H9 (cell line): ENCODE measurements around the gene G6PC1. TPM values are rescaled to one million over a fixed set of nuclear protein-coding genes. Genes with fewer than 3 reads are reported as not detected.

Experiments used
- DNase-seq: peaks from one replicate; pipeline ENCODE4 v3.0.0-alpha.2; 2017
- H2AFZ ChIP-seq: one replicate; pipeline ENCODE4 v1.6.1; 2013; ENCODE audit warnings: mild to moderate bottlenecking, low read length, control low read depth, moderate library complexity
- H2AK5ac ChIP-seq: 2 replicates; pipeline ENCODE4 v1.6.1; 2013; ENCODE audit warnings: low read length, control low read depth, mixed read lengths; ENCODE audit not compliant: insufficient read length
- H2BK120ac ChIP-seq: one replicate; pipeline ENCODE4 v1.6.1; 2013; ENCODE audit warnings: low read depth, mild to moderate bottlenecking, low read length, control low read depth, inconsistent platforms; ENCODE audit not compliant: poor library complexity, severe bottlenecking
- H2BK12ac ChIP-seq: 2 replicates; pipeline ENCODE4 v1.6.1; 2013; ENCODE audit warnings: low read length, control low read depth, mixed read lengths, low read depth; ENCODE audit not compliant: insufficient read length
- H2BK15ac ChIP-seq: 2 replicates; pipeline ENCODE4 v1.6.1; 2013; ENCODE audit warnings: low read depth, low read length, control low read depth
- H2BK20ac ChIP-seq: one replicate; pipeline ENCODE4 v1.6.1; 2013; ENCODE audit warnings: low read depth, mild to moderate bottlenecking, low read length, control low read depth, inconsistent platforms; ENCODE audit not compliant: poor library complexity, severe bottlenecking
- H2BK5ac ChIP-seq: 2 replicates; pipeline ENCODE4 v1.6.1; 2013; ENCODE audit warnings: low read length, control low read depth, mixed read lengths; ENCODE audit not compliant: insufficient read length
- H3K14ac ChIP-seq: 2 replicates; pipeline ENCODE4 v1.6.1; 2013; ENCODE audit warnings: low read length, control low read depth; ENCODE audit not compliant: insufficient read depth
- H3K18ac ChIP-seq: 2 replicates; pipeline ENCODE4 v1.6.1; 2013; ENCODE audit warnings: low read depth, mild to moderate bottlenecking, mixed read lengths, low read length, control low read depth; ENCODE audit not compliant: insufficient read length
- H3K23ac ChIP-seq: 2 replicates; pipeline ENCODE4 v1.6.1; 2013; ENCODE audit warnings: low read length, control low read depth, mixed read lengths, low read depth; ENCODE audit not compliant: insufficient read length
- H3K23me2 ChIP-seq: 2 replicates; pipeline ENCODE4 v1.6.1; 2013; ENCODE audit warnings: low read depth, mild to moderate bottlenecking, mixed read lengths, low read length, control low read depth; ENCODE audit not compliant: insufficient read length, poor library complexity, severe bottlenecking
- H3K27ac ChIP-seq: 2 replicates; pipeline ENCODE4 v1.5.1; 2013; ENCODE audit warnings: low read length, control low read depth, mixed read lengths, low read depth; ENCODE audit not compliant: insufficient read length
- H3K27me3 ChIP-seq: 2 replicates; pipeline ENCODE4 v1.6.1; 2013; ENCODE audit warnings: low read length, control low read depth, inconsistent platforms; ENCODE audit not compliant: insufficient read depth
- H3K4ac ChIP-seq: 2 replicates; pipeline ENCODE4 v1.6.1; 2013; ENCODE audit warnings: low read depth, mild to moderate bottlenecking, control low read depth, inconsistent platforms, low read length, moderate library complexity
- H3K4me1 ChIP-seq: 2 replicates; pipeline ENCODE4 v1.6.1; 2013; ENCODE audit warnings: low read length, control low read depth, inconsistent platforms; ENCODE audit not compliant: insufficient read depth
- H3K4me2 ChIP-seq: 2 replicates; pipeline ENCODE4 v1.6.1; 2013; ENCODE audit warnings: low read length, control low read depth, mixed read lengths; ENCODE audit not compliant: insufficient read length, insufficient read depth
- H3K56ac ChIP-seq: 2 replicates; pipeline ENCODE4 v1.6.1; 2013; ENCODE audit warnings: low read depth, mild to moderate bottlenecking, mixed read lengths, low read length, control low read depth; ENCODE audit not compliant: insufficient read length
- H3K79me1 ChIP-seq: 2 replicates; pipeline ENCODE4 v1.6.1; 2013; ENCODE audit warnings: low read depth, mild to moderate bottlenecking, moderate library complexity, low read length, control low read depth, inconsistent platforms; ENCODE audit not compliant: insufficient read depth, poor library complexity, severe bottlenecking
- H3K79me2 ChIP-seq: 2 replicates; pipeline ENCODE4 v1.6.1; 2013; ENCODE audit warnings: low read length, control low read depth, inconsistent platforms; ENCODE audit not compliant: insufficient read depth
- H3K9ac ChIP-seq: 2 replicates; pipeline ENCODE4 v1.6.1; 2013; ENCODE audit warnings: low read length, control low read depth, mixed read lengths; ENCODE audit not compliant: insufficient read length; ENCODE audit errors: extremely low read depth
- H3K9me3 ChIP-seq: one replicate; pipeline ENCODE4 v1.6.1; 2013; ENCODE audit warnings: low read depth, low read length, inconsistent platforms; ENCODE audit not compliant: control insufficient read depth
- H3T11ph ChIP-seq: one replicate; pipeline ENCODE4 v1.6.1; 2013; ENCODE audit warnings: mild to moderate bottlenecking, low read length, control low read depth, inconsistent platforms
- H4K20me1 ChIP-seq: one replicate; pipeline ENCODE4 v1.6.1; 2013; ENCODE audit not compliant: control insufficient read depth, insufficient read length, insufficient read depth
- H4K5ac ChIP-seq: 2 replicates; pipeline ENCODE4 v1.6.1; 2013; ENCODE audit warnings: low read depth, mild to moderate bottlenecking, mixed read lengths, low read length, control low read depth; ENCODE audit not compliant: insufficient read length
- H4K8ac ChIP-seq: replicated peaks from 2 replicates; pipeline ENCODE4 v1.6.1; 2013; ENCODE audit warnings: low read length, control low read depth, mixed read lengths, low read depth; ENCODE audit not compliant: insufficient read length
- H4K91ac ChIP-seq: 2 replicates; pipeline ENCODE4 v1.6.1; 2013; ENCODE audit warnings: low read depth, mild to moderate bottlenecking, moderate library complexity, mixed read lengths, low read length, control low read depth; ENCODE audit not compliant: insufficient read length
- H3K27ac Mint-ChIP-seq, 3 experiments: 2 replicates in 2 of 3; 3 replicates in 1 of 3; pipeline ENCODE4 v1.8.0; 2020 to 2021; ENCODE audit warnings: mixed read lengths in 3 of 3, mild to moderate bottlenecking in 1 of 3, moderate library complexity in 1 of 3
- H3K27me3 Mint-ChIP-seq: 2 replicates; pipeline ENCODE4 v1.8.0; 2021; ENCODE audit warnings: low read depth, mild to moderate bottlenecking, moderate library complexity, mixed read lengths
- H3K36me3 Mint-ChIP-seq, 3 experiments: 2 replicates in 2 of 3; 3 replicates in 1 of 3; pipeline ENCODE4 v1.8.0; 2020 to 2021; ENCODE audit warnings: low read depth in 3 of 3, mixed read lengths in 3 of 3; ENCODE audit not compliant: insufficient read depth in 1 of 3
- H3K4me1 Mint-ChIP-seq, 2 experiments: 2 replicates each; pipeline ENCODE4 v1.8.0; 2020; ENCODE audit warnings: mixed read lengths in 2 of 2
- H3K4me3 Mint-ChIP-seq, 2 experiments: 2 replicates in 1 of 2; 3 replicates in 1 of 2; pipeline ENCODE4 v1.8.0; 2020 to 2021; ENCODE audit warnings: mild to moderate bottlenecking in 2 of 2, mixed read lengths in 2 of 2, moderate library complexity in 1 of 2
- H3K9me3 Mint-ChIP-seq, 2 experiments: 2 replicates in 1 of 2; 3 replicates in 1 of 2; pipeline ENCODE4 v1.8.0; 2020; ENCODE audit warnings: mild to moderate bottlenecking in 2 of 2, mixed read lengths in 2 of 2, moderate library complexity in 1 of 2
- WGBS: extraction: QIAGEN DNeasy Blood & Tissue Kit; methylation state at CpG from one replicate; pipeline ENCODE4 v1.1.7; 2013; ENCODE audit warnings: missing lambda C conversion rate, low lambda C conversion rate, mixed read lengths; ENCODE audit not compliant: insufficient read length; ENCODE audit errors: extremely low coverage; 5-methylcytosine and 5-hydroxymethylcytosine counted together
- total RNA-seq: library from RNA; stranded (reverse); gene quantifications from 2 replicates; pipeline ENCODE4 v1.2.1, GENCODE V29; 2021
- TF ChIP-seq, protein P1 (sequence below): fragments of 200-600 bp; sonication (generic); conservative IDR thresholded peaks from 3 replicates; pipeline ENCODE4 v1.8.0; 2021; ENCODE audit warnings: antibody characterized with exemption, mild to moderate bottlenecking

The G6PC1 gene
- total RNA-seq, 1 experiment from 2014 or later = not detected

DNA sequence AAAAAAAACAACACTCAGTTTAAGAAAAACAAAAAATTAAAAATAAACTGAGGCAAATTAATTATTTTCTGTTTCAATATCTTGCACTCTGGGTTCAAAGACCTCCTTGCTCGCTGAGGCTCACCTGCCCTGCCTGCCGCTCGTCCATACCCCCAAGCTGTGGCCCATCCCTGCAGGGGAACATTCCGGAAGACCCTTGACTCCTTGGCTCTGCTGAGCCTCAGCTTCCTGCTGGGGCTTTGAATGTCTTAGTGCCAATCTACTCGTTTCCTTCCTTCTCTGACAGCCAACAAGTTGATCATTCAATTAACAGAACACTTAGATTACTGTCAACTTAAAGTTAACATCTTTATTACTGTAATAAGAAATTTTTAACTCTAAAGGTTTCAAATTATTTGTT, 24.3 kb downstream of the G6PC1 start:
- Histone ChIP-seq H3K23ac (no peak overlapping the region), H3K79me1 (no peaks in the 10 kb centered on the region), H3K23me2 (no peaks in the 10 kb centered on the region), H3K4me1 (peaks cover 3% of the 10 kb centered on the region; the same call in 1 of the 2 replicates), H4K8ac (no peak overlapping the region), H3K27ac (no peak overlapping the region), H2BK12ac (no peak overlapping the region), H3K27me3 (no peaks in the 10 kb centered on the region), H3K56ac (no peak overlapping the region), H2AK5ac (no peak overlapping the region), H3K4me2 (no peak overlapping the region), H2BK5ac (no peak overlapping the region), H3K79me2 (no peaks in the 10 kb centered on the region), H4K20me1 (no peaks in the 10 kb centered on the region), H2BK20ac (no peak overlapping the region), H3K4ac (no peak overlapping the region), H3T11ph (no peak overlapping the region), H3K9me3 (no peaks in the 10 kb centered on the region), H4K91ac (no peak overlapping the region), H2AFZ (peak overlapping the region; percentile 35), H3K18ac (no peak overlapping the region), H3K9ac (peak overlapping the region; percentile 48), H4K5ac (no peak overlapping the region), H3K14ac (no peak overlapping the region), H2BK15ac (no peak overlapping the region), H2BK120ac (no peak overlapping the region)
- DNase-seq = peak; percentile 46
- Mint-ChIP-seq H3K9me3 (no peaks in the 10 kb centered on the region), H3K36me3 (peaks cover 0 to 4% (median 0%) of the 10 kb centered on the region in 3 experiments; a peak in 1 of 7 replicates), H3K27me3 (no peaks in the 10 kb centered on the region), H3K4me3 (no peak overlapping the region), H3K27ac (peak overlapping the region in 1 of 3 experiments; percentile 83; a peak in 3 of 7 replicates), H3K4me1 (peaks cover 18 to 20% of the 10 kb centered on the region in 2 experiments)
- TF ChIP-seq, protein P1, sequence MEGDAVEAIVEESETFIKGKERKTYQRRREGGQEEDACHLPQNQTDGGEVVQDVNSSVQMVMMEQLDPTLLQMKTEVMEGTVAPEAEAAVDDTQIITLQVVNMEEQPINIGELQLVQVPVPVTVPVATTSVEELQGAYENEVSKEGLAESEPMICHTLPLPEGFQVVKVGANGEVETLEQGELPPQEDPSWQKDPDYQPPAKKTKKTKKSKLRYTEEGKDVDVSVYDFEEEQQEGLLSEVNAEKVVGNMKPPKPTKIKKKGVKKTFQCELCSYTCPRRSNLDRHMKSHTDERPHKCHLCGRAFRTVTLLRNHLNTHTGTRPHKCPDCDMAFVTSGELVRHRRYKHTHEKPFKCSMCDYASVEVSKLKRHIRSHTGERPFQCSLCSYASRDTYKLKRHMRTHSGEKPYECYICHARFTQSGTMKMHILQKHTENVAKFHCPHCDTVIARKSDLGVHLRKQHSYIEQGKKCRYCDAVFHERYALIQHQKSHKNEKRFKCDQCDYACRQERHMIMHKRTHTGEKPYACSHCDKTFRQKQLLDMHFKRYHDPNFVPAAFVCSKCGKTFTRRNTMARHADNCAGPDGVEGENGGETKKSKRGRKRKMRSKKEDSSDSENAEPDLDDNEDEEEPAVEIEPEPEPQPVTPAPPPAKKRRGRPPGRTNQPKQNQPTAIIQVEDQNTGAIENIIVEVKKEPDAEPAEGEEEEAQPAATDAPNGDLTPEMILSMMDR = no peak
- WGBS = no CpG with 5 or more reads among the region's 5 CpGs
